Activated naive CD4-positive, alpha-beta T cell treated with anti-CD3 and anti-CD28 coated beads, Interleukin-2, amount 50 U/mL, for 72 hours (primary cell): ENCODE measurements around the gene TXNDC16. TPM values are rescaled to one million over a fixed set of nuclear protein-coding genes. Genes with fewer than 3 reads are reported as not detected.

ENCODE experiments used
- total RNA-seq, 2 donors: library from RNA; stranded (reverse); gene quantifications; one replicate each; pipeline ENCODE4 v1.2.3, GENCODE V29; 2022

Gene TXNDC16
- total RNA-seq, 2 donors from 2014 or later, result 7.0 to 12.0 TPM

Other genes starting within 250 kb of the TXNDC16 start
- 1 to 10 TPM; 1.2 to 2.5 TPM for gene PTGER2, start 238.2 kb downstream of the TXNDC16 start, total RNA-seq
- gene GPR137C, start 331 bp upstream of the TXNDC16 start, total RNA-seq, result under 1 TPM; 0.27 to 0.51 TPM
- gene ERO1A, start 143.1 kb upstream of the TXNDC16 start, total RNA-seq, result 100 to 1,000 TPM in 1 of 2 donors, 10 to 100 TPM in 1; 95.7 to 205 TPM
- 100 to 1,000 TPM; 115 to 156 TPM for gene PSMC6, start 154.7 kb upstream of the TXNDC16 start, total RNA-seq
- gene STYX, start 177.7 kb upstream of the TXNDC16 start, total RNA-seq, result 10 to 100 TPM; 12.8 to 20.9 TPM
- 10 to 100 TPM; 20.9 to 26.3 TPM for gene GNPNAT1, start 239.1 kb upstream of the TXNDC16 start, total RNA-seq